CD4-positive, alpha-beta T cell treated with Interleukin-15 for 1 hour (primary cell): ENCODE results near the gene PPP1R1B.

Source experiments
- DNase-seq: peaks from one replicate; pipeline ENCODE4 v3.0.0-alpha.2; 2020

The PPP1R1B gene

GRCh38 chr17:39658346-39658745 is 31.6 kb downstream of the PPP1R1B start:
- no peak for DNase-seq

- DNase-seq: no peak
These were observed 32.0 kb downstream of the PPP1R1B start for GRCh38 chr17:39658760-39659159.

- DNase-seq: no peak
These were observed 32.7 kb downstream of the PPP1R1B start for GRCh38 chr17:39659279-39660010.

GRCh38 chr17:39660011-39660360 is 33.2 kb downstream of the PPP1R1B start:
- no peak for DNase-seq

GRCh38 chr17:39660397-39661385 is 33.9 kb downstream of the PPP1R1B start:
- DNase-seq: no peak

- no peak for DNase-seq
These were observed 35.2 kb downstream of the PPP1R1B start for GRCh38 chr17:39661744-39662541.

GRCh38 chr17:39662551-39663339 is 36.0 kb downstream of the PPP1R1B start:
- DNase-seq: no peak

GRCh38 chr17:39663340-39663687 is 36.6 kb downstream of the PPP1R1B start:
- no peak for DNase-seq

GRCh38 chr17:39663688-39664580 is 37.2 kb downstream of the PPP1R1B start:
- DNase-seq: no peak

GRCh38 chr17:39664581-39665561 is 38.1 kb downstream of the PPP1R1B start, which contains the start of gene TCAP:
TCAP (plus strand) TSS chr17:39665349; CDS start chr17:39665360, 11 bp downstream.
- DNase-seq: no peak

GRCh38 chr17:39665642-39666224 is 39.0 kb downstream of the PPP1R1B start:
- DNase-seq: no peak

GRCh38 chr17:39666231-39666600 is 39.5 kb downstream of the PPP1R1B start:
- no peak for DNase-seq

GRCh38 chr17:39666601-39667261 is 40.0 kb downstream of the PPP1R1B start:
- DNase-seq: no peak

- no peak for DNase-seq
These were observed 40.7 kb downstream of the PPP1R1B start for GRCh38 chr17:39667262-39667944.

- peak; percentile 59 for DNase-seq
These were observed 41.5 kb downstream of the PPP1R1B start, which contains the start of gene PNMT for GRCh38 chr17:39667945-39668924. PNMT (plus strand) TSS chr17:39668453; CDS start chr17:39668476, 23 bp downstream.

GRCh38 chr17:39669897-39670735 is 43.4 kb downstream of the PPP1R1B start:
- DNase-seq: no peak
